CD4-positive, alpha-beta T cell treated with Interleukin-15 for 1 hour (primary cell): ENCODE results near the gene YY1.

ENCODE experiments used
- DNase-seq: peaks from one replicate; pipeline ENCODE4 v3.0.0-alpha.2; 2020

YY1 gene

GRCh38 chr14:100317912-100318808, 79.2 kb downstream of the YY1 start:
- peak; percentile 68 for DNase-seq

- no peak for DNase-seq
Measured at GRCh38 chr14:100320157-100320856, 81.4 kb downstream of the YY1 start.

DNA sequence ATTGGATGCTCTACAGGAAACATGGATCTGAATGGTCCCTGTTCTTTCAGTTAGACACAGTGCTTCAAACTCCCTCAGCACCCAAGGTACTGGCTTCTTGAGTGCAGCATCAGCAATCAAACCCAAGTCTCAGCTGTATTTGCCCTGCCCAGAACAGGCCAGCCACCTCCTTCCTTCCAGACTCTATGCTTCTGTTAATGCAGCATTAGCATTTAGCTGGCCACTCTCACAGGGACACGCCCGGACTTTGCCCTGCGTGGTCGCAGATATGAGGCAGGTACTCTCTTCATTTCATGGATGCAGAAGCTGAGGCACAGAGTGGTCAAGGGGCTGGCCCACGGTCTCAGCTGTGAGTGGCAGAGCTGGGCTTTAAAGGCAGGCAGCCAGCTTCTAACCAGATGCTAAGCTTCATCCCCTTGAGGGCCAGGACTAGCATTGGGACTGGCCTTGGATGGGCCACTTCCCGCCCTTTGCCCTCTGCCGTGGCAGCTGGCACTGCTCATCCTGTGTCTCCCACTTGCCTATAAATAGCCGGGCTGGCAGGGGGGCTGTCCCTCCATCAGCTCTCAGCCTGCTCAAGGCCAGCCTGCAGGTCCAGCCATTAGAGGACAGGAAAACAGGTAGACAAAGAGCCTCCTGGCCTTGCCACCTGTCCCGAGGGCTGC, 82.7 kb downstream of the YY1 start:
- DNase-seq: no peak

GRCh38 chr14:100322138-100322957, 83.4 kb downstream of the YY1 start:
- DNase-seq: no peak

DNA sequence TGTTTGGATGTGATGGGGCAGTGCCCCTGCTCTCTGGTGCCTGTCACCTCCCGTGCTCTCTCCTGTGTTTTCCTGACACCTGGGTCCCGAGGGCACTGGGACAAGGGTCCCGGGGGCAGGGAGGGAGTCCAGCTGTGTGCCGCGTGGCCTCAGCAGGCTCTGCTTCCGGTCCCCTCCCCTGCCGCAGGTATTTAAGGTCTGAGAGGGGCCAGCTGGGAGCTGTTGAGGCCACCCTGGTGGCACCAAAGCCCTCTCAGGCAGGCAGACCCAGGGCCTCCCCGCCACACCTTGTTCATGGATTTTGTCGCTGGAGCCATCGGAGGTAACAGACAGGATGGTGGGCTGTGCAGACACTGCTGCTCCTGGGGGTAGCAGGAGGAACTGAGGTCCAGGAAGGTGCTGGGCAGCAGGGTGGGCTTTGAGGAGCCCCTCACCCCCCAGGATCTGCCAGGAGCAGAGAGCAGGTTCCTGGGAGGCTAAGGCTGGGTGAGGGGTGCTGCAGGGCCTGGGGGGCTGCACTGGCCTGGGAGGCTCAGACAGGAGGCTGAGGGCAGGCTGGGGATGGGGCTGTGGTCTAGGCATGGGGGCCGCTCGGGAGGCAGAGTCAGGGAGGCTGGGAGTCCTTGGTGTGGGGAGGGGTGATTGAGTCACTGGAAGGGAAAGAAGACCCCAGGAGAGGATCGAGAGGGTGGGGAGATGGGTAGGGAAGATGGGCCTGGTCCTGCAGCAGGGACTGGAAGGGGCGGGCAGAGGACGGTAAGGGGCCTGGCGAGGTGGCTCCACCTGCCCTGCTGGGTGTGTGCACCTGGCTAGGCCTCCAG, 84.4 kb downstream of the YY1 start, which contains the start of gene SLC25A47:
Gene SLC25A47, plus strand, starts transcription at position 219 of the 821 bp plus-strand sequence. Its CDS starts 76 bp downstream, at position 295.
- DNase-seq: no peak

DNA sequence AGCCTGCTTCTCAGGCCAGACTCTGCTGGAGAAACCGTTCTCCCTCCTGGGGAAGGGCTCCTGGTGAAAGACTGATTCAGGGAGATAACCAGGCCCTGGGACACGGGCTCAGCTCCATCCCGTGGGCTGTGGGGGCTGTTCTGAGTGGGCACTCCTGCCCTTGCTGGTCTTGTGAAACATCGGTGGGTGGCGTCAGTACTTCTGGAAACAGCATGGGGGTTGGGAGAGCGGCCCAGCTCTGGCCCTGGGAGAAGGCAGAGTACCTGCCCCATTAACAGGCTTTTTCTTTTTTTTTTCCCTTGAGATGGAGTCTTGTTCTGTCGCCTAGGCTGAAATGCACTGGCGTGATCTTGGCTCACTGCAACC, 85.0 kb downstream of the YY1 start:
- DNase-seq: no peak

- DNase-seq: no peak
Measured at GRCh38 chr14:100325231-100325632, 86.3 kb downstream of the YY1 start.

DNA sequence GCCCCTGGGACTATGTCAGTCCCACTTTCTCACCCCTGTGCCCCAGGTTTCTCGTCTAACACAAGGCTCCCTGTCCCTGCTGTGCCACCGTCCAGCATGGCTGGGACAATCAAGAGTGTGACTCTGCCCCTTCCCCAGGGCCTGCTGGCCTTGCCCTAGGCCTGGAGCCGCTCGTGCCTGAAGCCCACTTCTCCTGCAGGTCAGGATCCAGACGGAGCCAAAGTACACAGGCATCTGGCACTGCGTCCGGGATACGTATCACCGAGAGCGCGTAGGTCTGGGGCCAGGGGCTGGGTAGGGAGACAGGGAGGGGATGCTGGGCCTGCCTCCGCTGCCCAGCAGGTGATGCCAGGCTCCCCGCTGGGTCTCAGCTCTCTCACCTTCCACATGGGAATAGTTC, 87.0 kb downstream of the YY1 start:
- no peak for DNase-seq

- no peak for DNase-seq
Measured at GRCh38 chr14:100327128-100327527, 88.2 kb downstream of the YY1 start.

- no peak for DNase-seq
Measured at GRCh38 chr14:100328495-100329163, 89.7 kb downstream of the YY1 start.

GRCh38 chr14:100329233-100330006, 90.5 kb downstream of the YY1 start:
- DNase-seq: no peak

DNA sequence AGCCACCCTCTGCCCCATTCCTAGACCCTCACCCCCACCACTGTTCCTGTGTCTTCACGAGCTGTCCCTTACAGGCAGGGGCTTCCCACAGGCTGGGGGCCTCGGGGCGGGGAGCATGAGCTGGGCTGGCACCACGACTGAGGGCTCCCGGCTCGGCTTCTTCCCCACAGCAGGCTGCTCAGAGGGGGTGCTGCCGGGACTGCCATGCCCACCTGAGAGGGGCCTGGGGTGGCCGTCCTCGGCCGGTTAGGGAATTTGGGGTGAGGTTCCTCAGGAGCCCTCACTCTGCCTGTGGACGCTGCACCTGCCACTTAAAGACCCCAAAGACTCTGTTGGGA, 91.0 kb downstream of the YY1 start:
- DNase-seq: no peak

- DNase-seq: no peak
Measured at GRCh38 chr14:100330388-100330931, 91.5 kb downstream of the YY1 start.

DNA sequence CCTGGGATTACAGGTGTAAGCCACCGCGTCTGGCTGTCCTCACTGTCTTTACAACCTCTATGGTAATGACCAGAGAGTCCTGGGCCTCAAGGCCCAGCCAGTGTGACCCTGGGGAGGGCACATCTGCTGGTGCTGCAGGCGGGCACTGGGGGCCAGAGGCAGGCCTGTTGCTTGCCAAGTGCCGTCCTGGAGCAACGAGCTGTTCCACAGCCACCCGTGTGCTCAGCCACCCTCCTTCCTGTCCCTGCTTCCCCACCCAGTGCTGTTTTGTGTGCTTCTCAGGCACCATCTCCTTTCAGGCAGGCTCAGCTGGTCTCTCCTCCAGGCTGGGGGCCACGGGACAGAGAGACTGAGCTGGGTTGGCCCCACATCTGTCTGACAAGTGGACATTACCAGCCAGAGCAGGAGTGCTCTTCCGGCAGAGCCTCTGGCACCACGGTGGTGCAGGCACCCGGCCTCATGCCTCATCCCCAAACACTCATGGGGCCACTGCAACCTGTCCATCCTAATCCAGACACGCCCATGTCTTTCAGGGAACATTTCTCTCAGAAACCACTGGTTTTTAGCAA, 93.2 kb downstream of the YY1 start:
- no peak for DNase-seq
